ENCODE data around the gene DRC1. TPM values are rescaled to one million over a fixed set of nuclear protein-coding genes. Genes with fewer than 3 reads are reported as not detected.

Gene DRC1
- total and polyA plus RNA-seq, 9 donors, result 0.09 to 0.58 (median 0.23) TPM

DNA sequence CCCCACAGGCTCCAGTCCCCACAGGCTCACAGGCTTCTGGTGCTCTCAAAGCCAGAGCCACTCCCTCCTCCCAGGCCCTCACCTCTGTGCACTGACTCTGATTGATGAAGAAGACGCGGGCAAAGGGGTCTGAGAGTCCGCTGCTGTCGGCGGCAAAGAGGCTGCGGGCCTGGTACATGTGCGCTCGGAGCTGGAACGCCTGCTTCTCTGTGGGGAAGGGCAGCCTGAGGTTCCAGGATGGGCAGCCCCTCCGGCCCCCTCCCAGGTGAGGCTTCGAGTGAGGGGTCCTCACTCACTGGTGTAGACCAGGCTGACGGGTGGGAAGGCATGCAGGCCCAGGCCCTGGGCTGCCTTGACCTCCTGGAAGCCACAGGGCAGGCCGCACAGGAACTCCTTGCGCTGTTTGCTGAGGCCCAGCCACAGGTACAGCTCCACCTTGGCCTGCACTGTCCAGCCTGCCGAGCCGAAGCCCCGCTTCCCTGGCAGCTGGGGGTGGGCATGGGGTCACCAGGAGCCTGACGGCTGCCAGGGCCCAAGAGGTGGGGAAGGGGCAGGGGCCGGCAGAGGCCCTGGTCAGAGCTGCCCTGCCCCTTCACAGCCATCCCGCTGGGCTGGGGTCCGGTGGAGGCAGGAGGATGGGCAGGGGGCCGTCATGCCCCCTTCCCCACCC, 74.2 kb downstream of the DRC1 start:
- no peaks in the 10 kb centered on the region for H3K9me3 ChIP-seq (replicated peaks; ENCODE audit: control insufficient read depth, low read depth, low read length)
- no peak for DNase-seq
- peaks cover 12% of the 10 kb centered on the region for H3K36me3 ChIP-seq (ENCODE audit: control insufficient read depth, insufficient read depth, low read length)
- H3K27me3 ChIP-seq (ENCODE audit: control insufficient read depth, insufficient read depth, low read length), result no peaks in the 10 kb centered on the region
- H3K4me3 ChIP-seq (ENCODE audit: low read length), result no peak overlapping the region
- no peak overlapping the region for H3K27ac ChIP-seq (ENCODE audit: low read length)
- peaks cover 46% of the 10 kb centered on the region for H3K4me1 ChIP-seq (ENCODE audit: control insufficient read depth, insufficient read depth, low read length)
- 68% methylated on average over 18 of the region's 22 CpGs for WGBS (ENCODE audit: insufficient coverage)

DNA sequence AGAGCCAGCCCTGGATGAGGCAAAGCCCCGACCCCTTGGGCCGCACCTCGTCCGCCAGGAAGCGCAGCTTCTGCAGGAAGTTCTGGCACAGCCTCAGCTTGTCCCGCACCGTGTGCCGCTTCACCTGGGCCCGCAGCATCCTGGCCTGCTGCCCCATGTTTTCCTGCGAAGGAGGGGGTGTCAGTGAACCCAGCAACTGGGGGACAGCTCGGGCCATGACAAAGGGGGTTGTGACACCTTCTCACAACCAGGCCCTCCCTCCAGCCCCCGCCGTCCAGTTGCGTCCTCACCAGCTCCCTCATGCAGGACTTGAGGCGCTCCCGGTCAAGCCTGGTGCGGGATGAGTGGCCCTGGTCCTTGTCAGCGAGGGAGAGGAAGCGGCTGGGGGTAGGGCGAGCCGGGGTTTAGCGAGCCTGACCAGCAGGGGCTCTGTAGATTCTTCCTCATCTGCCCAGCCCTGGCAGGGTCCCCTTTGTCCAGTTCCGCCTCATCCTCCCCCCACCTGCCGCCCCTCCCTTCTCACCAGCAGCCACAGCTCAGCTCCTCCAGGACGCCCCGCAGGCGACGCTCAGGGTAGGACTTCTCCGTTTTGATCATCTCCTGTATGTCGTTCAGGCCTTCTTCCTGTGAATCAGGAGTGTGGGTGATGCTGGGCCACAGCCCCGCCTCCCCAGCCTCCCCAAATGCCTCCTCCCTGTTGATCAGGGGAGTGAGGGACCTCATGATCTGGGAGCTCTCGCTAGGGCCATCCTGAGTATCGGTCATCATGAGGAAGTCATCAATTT, 75.6 kb downstream of the DRC1 start:
- Histone ChIP-seq H3K4me3 (ENCODE audit: low read length) (peak overlapping the region; percentile 16), H3K9me3 (replicated peaks; ENCODE audit: control insufficient read depth, low read depth, low read length) (no peaks in the 10 kb centered on the region), H3K4me1 (ENCODE audit: control insufficient read depth, insufficient read depth, low read length) (peaks cover 60% of the 10 kb centered on the region), H3K27me3 (ENCODE audit: control insufficient read depth, insufficient read depth, low read length) (no peaks in the 10 kb centered on the region), H3K27ac (ENCODE audit: low read length) (peak overlapping the region; percentile 96), H3K36me3 (ENCODE audit: control insufficient read depth, insufficient read depth, low read length) (peaks cover 12% of the 10 kb centered on the region)
- WGBS (ENCODE audit: insufficient coverage), result 52% methylated on average over 15 of the region's 33 CpGs
- DNase-seq, result peak; percentile 16

DNA sequence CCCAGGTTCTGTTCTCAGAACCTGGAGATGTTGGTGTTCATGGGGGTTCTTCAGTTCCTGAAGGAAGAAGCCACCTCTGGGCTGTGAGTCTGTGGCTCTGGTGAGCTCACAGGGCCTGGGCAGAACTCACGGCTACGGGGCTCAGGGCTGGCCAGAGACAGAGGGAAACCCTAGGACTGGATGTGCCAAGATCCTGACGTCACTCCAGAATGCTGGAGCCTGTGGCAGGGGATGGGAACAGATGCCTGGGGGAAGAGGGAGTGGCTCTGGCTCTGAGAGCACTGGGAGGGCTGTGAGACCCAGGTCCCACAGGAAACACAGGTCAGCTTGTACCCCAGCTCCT, 76.2 kb downstream of the DRC1 start, which contains the start of gene OTOF:
Gene OTOF (minus strand): TSS at position 214 of the 343 bp plus-strand sequence.
- peak within 1 kb of the TSS; percentile 96 for H3K27ac ChIP-seq (ENCODE audit: low read length)
- H3K36me3 ChIP-seq (ENCODE audit: control insufficient read depth, insufficient read depth, low read length), result peaks cover 12% of the 10 kb centered on the region
- 11% methylated on average over 3 of the region's 3 CpGs for WGBS (ENCODE audit: insufficient coverage)
- H3K4me1 ChIP-seq (ENCODE audit: control insufficient read depth, insufficient read depth, low read length), result peaks cover 65% of the 10 kb centered on the region
- H3K27me3 ChIP-seq (ENCODE audit: control insufficient read depth, insufficient read depth, low read length), result no peaks in the 10 kb centered on the region
- no peaks in the 10 kb centered on the region for H3K9me3 ChIP-seq (replicated peaks; ENCODE audit: control insufficient read depth, low read depth, low read length)
- DNase-seq, result peak; percentile 91
- H3K4me3 ChIP-seq (ENCODE audit: low read length), result peak within 1 kb of the TSS; percentile 16

- Histone ChIP-seq H3K27me3 (ENCODE audit: control insufficient read depth, insufficient read depth, low read length) (no peaks in the 10 kb centered on the region), H3K4me3 (ENCODE audit: low read length) (no peak overlapping the region), H3K36me3 (ENCODE audit: control insufficient read depth, insufficient read depth, low read length) (peaks cover 12% of the 10 kb centered on the region), H3K9me3 (replicated peaks; ENCODE audit: control insufficient read depth, low read depth, low read length) (no peaks in the 10 kb centered on the region), H3K27ac (ENCODE audit: low read length) (peak overlapping the region; percentile 96), H3K4me1 (ENCODE audit: control insufficient read depth, insufficient read depth, low read length) (peaks cover 70% of the 10 kb centered on the region)
- WGBS (ENCODE audit: insufficient coverage), result 83% methylated on average over 3 of the region's 5 CpGs
- peak; percentile 61 for DNase-seq
These were observed 76.6 kb downstream of the DRC1 start for GRCh38 chr2:26478366-26478765.

- 98% methylated on average over 11 of the region's 25 CpGs for WGBS (ENCODE audit: insufficient coverage)
- no peaks in the 10 kb centered on the region for H3K27me3 ChIP-seq (ENCODE audit: control insufficient read depth, insufficient read depth, low read length)
- H3K4me3 ChIP-seq (ENCODE audit: low read length), result no peak overlapping the region
- peaks cover 12% of the 10 kb centered on the region for H3K36me3 ChIP-seq (ENCODE audit: control insufficient read depth, insufficient read depth, low read length)
- DNase-seq, result no peak
- H3K27ac ChIP-seq (ENCODE audit: low read length), result peak overlapping the region; percentile 96
- H3K9me3 ChIP-seq (replicated peaks; ENCODE audit: control insufficient read depth, low read depth, low read length), result no peaks in the 10 kb centered on the region
- peaks cover 78% of the 10 kb centered on the region for H3K4me1 ChIP-seq (ENCODE audit: control insufficient read depth, insufficient read depth, low read length)
These were observed 77.5 kb downstream of the DRC1 start for GRCh38 chr2:26479131-26479788.

- H3K4me3 ChIP-seq (ENCODE audit: low read length), result no peak overlapping the region
- peaks cover 85% of the 10 kb centered on the region for H3K4me1 ChIP-seq (ENCODE audit: control insufficient read depth, insufficient read depth, low read length)
- H3K36me3 ChIP-seq (ENCODE audit: control insufficient read depth, insufficient read depth, low read length), result peaks cover 11% of the 10 kb centered on the region
- 89% methylated on average over 11 of the region's 21 CpGs for WGBS (ENCODE audit: insufficient coverage)
- DNase-seq, result no peak
- H3K27me3 ChIP-seq (ENCODE audit: control insufficient read depth, insufficient read depth, low read length), result no peaks in the 10 kb centered on the region
- no peak overlapping the region for H3K27ac ChIP-seq (ENCODE audit: low read length)
- no peaks in the 10 kb centered on the region for H3K9me3 ChIP-seq (replicated peaks; ENCODE audit: control insufficient read depth, low read depth, low read length)
These were observed 78.3 kb downstream of the DRC1 start for GRCh38 chr2:26479789-26480565.

DNA sequence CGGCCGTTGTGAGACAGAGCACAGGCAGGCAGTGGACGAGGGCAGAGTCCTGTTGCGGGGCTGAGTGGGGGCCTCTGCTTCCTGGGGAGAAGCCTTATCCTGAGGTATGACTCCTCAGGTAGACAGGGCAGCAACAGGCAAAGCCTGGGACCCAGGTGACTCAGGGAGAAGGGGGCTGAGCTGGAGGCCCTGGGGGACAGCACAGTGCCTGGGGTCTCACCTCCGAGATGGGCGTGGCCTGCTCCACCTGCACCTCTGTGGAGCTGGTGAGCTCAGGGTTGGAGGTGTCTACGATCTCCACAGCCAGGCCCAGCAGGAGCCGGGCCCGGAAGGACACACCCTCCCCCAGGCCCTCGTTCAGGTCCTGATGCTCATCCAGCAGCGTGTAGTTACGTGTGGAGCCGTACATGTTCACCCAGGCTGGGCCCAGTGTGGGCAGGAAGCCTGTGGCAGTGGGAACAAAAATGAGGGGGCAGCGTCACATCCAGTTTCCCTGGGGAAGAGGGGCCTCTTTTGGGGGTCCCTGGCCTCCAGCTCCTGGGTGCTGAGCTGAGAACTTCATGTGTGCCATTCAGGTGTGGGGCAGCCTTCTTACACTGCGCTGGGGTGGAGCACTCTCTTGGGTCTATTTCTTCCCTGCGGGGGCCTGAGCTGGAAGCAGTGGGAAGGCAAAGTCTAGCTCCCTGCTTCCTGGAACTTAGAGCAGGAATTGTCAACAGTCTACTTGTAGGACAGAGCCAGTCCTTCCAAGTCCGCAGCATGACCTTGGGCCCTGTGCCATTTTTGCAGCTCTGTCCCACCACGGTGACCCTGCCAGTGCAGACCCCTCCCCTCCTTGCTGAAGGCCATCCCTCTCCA, 79.1 kb downstream of the DRC1 start:
- WGBS (ENCODE audit: insufficient coverage), result 71% methylated on average over 10 of the region's 18 CpGs
- no peak for DNase-seq
- Histone ChIP-seq H3K4me1 (ENCODE audit: control insufficient read depth, insufficient read depth, low read length) (peaks cover 93% of the 10 kb centered on the region), H3K9me3 (replicated peaks; ENCODE audit: control insufficient read depth, low read depth, low read length) (no peaks in the 10 kb centered on the region), H3K27me3 (ENCODE audit: control insufficient read depth, insufficient read depth, low read length) (no peaks in the 10 kb centered on the region), H3K27ac (ENCODE audit: low read length) (peak overlapping the region; percentile 20), H3K4me3 (ENCODE audit: low read length) (no peak overlapping the region), H3K36me3 (ENCODE audit: control insufficient read depth, insufficient read depth, low read length) (peaks cover 3% of the 10 kb centered on the region)

DNA sequence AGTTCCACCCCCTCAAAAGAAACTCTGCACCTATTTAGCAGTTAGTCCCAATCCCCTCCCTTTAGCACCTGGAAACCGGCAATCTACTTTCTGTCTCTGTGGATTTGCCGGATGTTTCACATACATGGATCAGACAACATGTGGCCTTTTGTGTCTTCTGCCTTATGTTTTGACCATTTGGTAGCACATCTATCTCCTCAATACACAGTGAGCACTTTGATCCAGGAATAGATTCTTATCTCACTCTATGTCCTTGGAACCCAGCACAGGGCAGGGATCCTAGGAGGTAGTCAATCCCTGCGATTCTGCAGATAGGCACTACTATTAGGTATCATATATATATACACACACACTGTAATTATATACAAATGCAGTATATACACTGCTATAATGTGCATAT, 80.0 kb downstream of the DRC1 start:
- no peaks in the 10 kb centered on the region for H3K9me3 ChIP-seq (replicated peaks; ENCODE audit: control insufficient read depth, low read depth, low read length)
- H3K4me1 ChIP-seq (ENCODE audit: control insufficient read depth, insufficient read depth, low read length), result peaks cover 90% of the 10 kb centered on the region
- 33% methylated on average over 2 of the region's 3 CpGs for WGBS (ENCODE audit: insufficient coverage)
- H3K27me3 ChIP-seq (ENCODE audit: control insufficient read depth, insufficient read depth, low read length), result no peaks in the 10 kb centered on the region
- no peak overlapping the region for H3K4me3 ChIP-seq (ENCODE audit: low read length)
- DNase-seq, result peak; percentile 21
- H3K27ac ChIP-seq (ENCODE audit: low read length), result peak overlapping the region; percentile 7
- no peaks in the 10 kb centered on the region for H3K36me3 ChIP-seq (ENCODE audit: control insufficient read depth, insufficient read depth, low read length)
